NCI-H1436 treated with DMSO at 0.1 percent for 48 hours (cell line): ENCODE data around the gene TANGO6.

Experiments
- DNase-seq: peaks from one replicate; lab custom pipeline; 2025; lab: John Stamatoyannopoulos, UW

Gene TANGO6

GRCh38 chr16:69100071-69100691, 256.9 kb downstream of the TANGO6 start:
- no peak for DNase-seq

- peak; percentile 19 for DNase-seq
Observed at GRCh38 chr16:69105501-69106361, 262.4 kb downstream of the TANGO6 start, which contains the start of gene HAS3. TSS of gene HAS3 (plus strand) at chr16:69105653. CDS start at chr16:69109396, 3,743 bp downstream.

GRCh38 chr16:69106491-69107315, 263.4 kb downstream of the TANGO6 start:
- DNase-seq, result no peak

GRCh38 chr16:69107316-69107962, 264.1 kb downstream of the TANGO6 start:
- DNase-seq, result no peak

GRCh38 chr16:69108064-69108904, 265.0 kb downstream of the TANGO6 start:
- DNase-seq, result no peak

GRCh38 chr16:69108905-69109252, 265.5 kb downstream of the TANGO6 start:
- no peak for DNase-seq

- no peak for DNase-seq
Observed at GRCh38 chr16:69109486-69110270, 266.3 kb downstream of the TANGO6 start.

GRCh38 chr16:69110406-69110805, 267.1 kb downstream of the TANGO6 start:
- no peak for DNase-seq

GRCh38 chr16:69111216-69111875, 268.0 kb downstream of the TANGO6 start:
- no peak for DNase-seq

- DNase-seq, result no peak
Observed at GRCh38 chr16:69111876-69112230, 268.5 kb downstream of the TANGO6 start.

- DNase-seq, result no peak
Observed at GRCh38 chr16:69112285-69113129, 269.2 kb downstream of the TANGO6 start.

- DNase-seq, result no peak
Observed at GRCh38 chr16:69113216-69113615, 269.9 kb downstream of the TANGO6 start.

- DNase-seq, result no peak
Observed at GRCh38 chr16:69114346-69114975, 271.1 kb downstream of the TANGO6 start.

GRCh38 chr16:69114976-69115355, 271.6 kb downstream of the TANGO6 start:
- no peak for DNase-seq

- DNase-seq, result no peak
Observed at GRCh38 chr16:69115361-69115760, 272.0 kb downstream of the TANGO6 start.

- no peak for DNase-seq
Observed at GRCh38 chr16:69115837-69116236, 272.5 kb downstream of the TANGO6 start.

- no peak for DNase-seq
Observed at GRCh38 chr16:69116256-69116875, 273.0 kb downstream of the TANGO6 start.

- DNase-seq, result no peak
Observed at GRCh38 chr16:69116906-69117305, 273.6 kb downstream of the TANGO6 start.
